GM12878 (cell line): Measurements from ENCODE around the gene ANTKMT. TPM values are rescaled to one million over a fixed set of nuclear protein-coding genes. Genes with fewer than 3 reads are reported as not detected.

Experiments
- ATAC-seq: fragments of 200-7000 bp; cut with Tn5 transposase; 3 replicates; pipeline ENCODE4 v1.9.1; 2020; ENCODE audit warnings: mild to moderate bottlenecking, moderate library complexity
- BruUV-seq: library from RNA; stranded (reverse); fragments of 400-500 nt; replicated peaks from 2 replicates; lab custom pipeline; 2021; lab: Mats Ljungman, UMichigan
- CTCF ChIA-PET: fragments of 300-600 bp; sonication (Branson Sonifier 250); formaldehyde crosslinking; extraction: SDS; loops from one replicate; lab custom pipeline; 2021; ENCODE audit warnings: inconsistent platforms; lab: Yijun Ruan, JAX
- POLR2A ChIA-PET: fragments of 350-600 bp; formaldehyde crosslinking; extraction: SDS; loops from one replicate; lab custom pipeline; 2021; ENCODE audit warnings: inconsistent platforms; lab: Charles Lee
- RAD21 ChIA-PET: fragments of 300-600 bp; sonication (Branson Sonifier 250); formaldehyde crosslinking; loops from one replicate; lab custom pipeline; 2023; ENCODE audit warnings: antibody characterized with exemption; ENCODE audit not compliant: unreplicated experiment; lab: Charles Lee
- SMC1A ChIA-PET: fragments of 300-600 bp; sonication (Branson Sonifier 250); formaldehyde crosslinking; loops from one replicate; lab custom pipeline; 2023; ENCODE audit not compliant: unreplicated experiment, uncharacterized antibody; lab: Charles Lee
- DNase-seq: peaks from one replicate; pipeline ENCODE4 v3.0.0-alpha.2; 2011; ENCODE audit warnings: low read depth, low spot score
- FAIRE-seq: peaks from 3 replicates; lab custom pipeline; 2011; peaks lifted over from hg19 to GRCh38; lab: Jason Lieb, UNC
- H2AFZ ChIP-seq: 2 replicates; pipeline ENCODE4 v1.6.0; 2011; ENCODE audit warnings: low read depth, low read length, control low read depth; ENCODE audit not compliant: control insufficient read depth
- H3K27ac ChIP-seq: 2 replicates; pipeline ENCODE4 v1.5.1; 2011; ENCODE audit warnings: control low read depth; ENCODE audit not compliant: control insufficient read depth, insufficient read depth
- H3K27me3 ChIP-seq, 2 experiments: replicated peaks in 1 of 2; 2 replicates each; pipeline versions ENCODE4 v1.6.0 to v1.6.1; 2011; ENCODE audit warnings: low read length in 1 of 2; ENCODE audit not compliant: control insufficient read depth in 2 of 2, insufficient read depth in 2 of 2
- H3K36me3 ChIP-seq, 2 experiments: 2 replicates each; pipeline ENCODE4 v1.5.1; 2011; ENCODE audit warnings: low read length in 1 of 2; ENCODE audit not compliant: control insufficient read depth in 2 of 2, insufficient read depth in 2 of 2
- H3K4me1 ChIP-seq: 2 replicates; pipeline ENCODE4 v1.6.1; 2011; ENCODE audit warnings: mild to moderate bottlenecking, low read length, moderate library complexity, mixed read lengths; ENCODE audit not compliant: control insufficient read depth, insufficient read depth
- H3K4me2 ChIP-seq: 2 replicates; pipeline ENCODE4 v1.6.0; 2011; ENCODE audit warnings: control low read depth; ENCODE audit not compliant: control insufficient read depth, insufficient read depth
- H3K4me3 ChIP-seq: fragments of 200-600 bp; sonication (generic); 2 replicates; pipeline ENCODE4 v1.5.1; 2016
- H3K79me2 ChIP-seq: 2 replicates; pipeline ENCODE4 v1.6.0; 2011; ENCODE audit warnings: low read length; ENCODE audit not compliant: control insufficient read depth, insufficient read depth
- H3K9ac ChIP-seq: 2 replicates; pipeline ENCODE4 v1.8.0; 2011; ENCODE audit warnings: low read length, control low read depth, mixed read lengths; ENCODE audit not compliant: control insufficient read depth, insufficient read depth
- H3K9me3 ChIP-seq: replicated peaks from 3 replicates; pipeline ENCODE4 v1.5.1; 2011; ENCODE audit warnings: mild to moderate bottlenecking, low read length; ENCODE audit not compliant: control insufficient read depth, insufficient read depth
- H4K20me1 ChIP-seq: 2 replicates; pipeline ENCODE4 v1.6.0; 2011; ENCODE audit not compliant: control insufficient read depth, insufficient read depth
- ATF7 ChIP-seq: fragments of 450-650 bp; IDR thresholded peaks from 2 replicates; pipeline ENCODE4 v1.6.1; 2016; ENCODE audit warnings: low read depth, mild to moderate bottlenecking
- BHLHE40 ChIP-seq, 2 experiments: fragments of 450-650 bp in 1 of 2; IDR thresholded peaks; 2 replicates each; pipeline ENCODE4 v1.6.1; 2011 to 2017; ENCODE audit warnings: low read depth in 2 of 2, borderline replicate concordance in 1 of 2, improper control_type of control experiment in 1 of 2, low read length in 1 of 2, mild to moderate bottlenecking in 1 of 2
- CHD1 ChIP-seq: IDR thresholded peaks from 2 replicates; pipeline ENCODE4 v1.6.1; 2012; ENCODE audit warnings: low read depth, low read length, improper control_type of control experiment
- CHD2 ChIP-seq: IDR thresholded peaks from 2 replicates; pipeline ENCODE4 v1.6.1; 2011; ENCODE audit warnings: low read depth, low read length, improper control_type of control experiment, borderline replicate concordance
- CREB1 ChIP-seq: IDR thresholded peaks from 2 replicates; pipeline ENCODE4 v1.6.1; 2012; ENCODE audit warnings: low read depth, mild to moderate bottlenecking, inconsistent platforms
- CTCF ChIP-seq, 3 experiments: IDR thresholded peaks in 2 of 3; conservative IDR thresholded peaks in 1 of 3; 2 replicates each; pipeline ENCODE4 v1.5.1; 2011; ENCODE audit warnings: low read depth in 3 of 3, low read length in 3 of 3, mild to moderate bottlenecking in 3 of 3, control low read depth in 2 of 3, moderate library complexity in 2 of 3, inconsistent platforms in 1 of 3, mixed read lengths in 1 of 3; ENCODE audit not compliant: control insufficient read depth in 2 of 3, insufficient read depth in 1 of 3; ENCODE audit errors: extremely low read depth in 1 of 3
- HDGF ChIP-seq: fragments of 450-650 bp; IDR thresholded peaks from 2 replicates; pipeline ENCODE4 v1.6.1; 2016; ENCODE audit warnings: antibody characterized with exemption
- IKZF1 ChIP-seq: fragments of 450-650 bp; conservative IDR thresholded peaks from 2 replicates; pipeline ENCODE4 v1.6.1; 2017; ENCODE audit warnings: antibody characterized with exemption, mild to moderate bottlenecking
- MLLT1 ChIP-seq: fragments of 450-650 bp; IDR thresholded peaks from 2 replicates; pipeline ENCODE4 v1.6.1; 2016; ENCODE audit warnings: mild to moderate bottlenecking
- MXI1 ChIP-seq: fragments of 150-350 bp; IDR thresholded peaks from 2 replicates; pipeline ENCODE4 v1.6.1; 2011; ENCODE audit warnings: low read depth, mild to moderate bottlenecking, inconsistent platforms, low read length, improper control_type of control experiment
- NBN ChIP-seq: fragments of 450-650 bp; IDR thresholded peaks from 2 replicates; pipeline ENCODE4 v1.6.1; 2016
- SREBF1 ChIP-seq: IDR thresholded peaks from 2 replicates; pipeline ENCODE4 v1.6.1; 2012; ENCODE audit warnings: mild to moderate bottlenecking, low read length
- TBL1XR1 ChIP-seq: IDR thresholded peaks from 2 replicates; pipeline ENCODE4 v1.6.1; 2012; ENCODE audit warnings: low read depth, low read length, improper control_type of control experiment
- TCF12 ChIP-seq: IDR thresholded peaks from 2 replicates; pipeline ENCODE4 v1.6.1; 2011; ENCODE audit warnings: low read depth, mild to moderate bottlenecking, low read length
- TCF3 ChIP-seq: IDR thresholded peaks from 2 replicates; pipeline ENCODE4 v1.6.1; 2012; ENCODE audit warnings: low read depth, mild to moderate bottlenecking, low read length, borderline replicate concordance; ENCODE audit not compliant: insufficient read depth
- WGBS: methylation state at CpG from one replicate; pipeline ENCODE4 v1.1.6; 2016; ENCODE audit warnings: low lambda C conversion rate; ENCODE audit not compliant: insufficient replicate concordance, insufficient coverage; ENCODE audit errors: missing lambda C conversion rate; 5-methylcytosine and 5-hydroxymethylcytosine counted together
- in situ Hi-C: fragments of 300-500 bp; cut with MboI; formaldehyde crosslinking; loops from 9 replicates; pipeline ENCODE4 v1.14.3; 2018; ENCODE audit warnings: mixed read lengths
- intact Hi-C: fragments of 100-400 bp; cut with micrococcal nuclease; formaldehyde crosslinking; loops from one replicate; pipeline ENCODE4 v1.14.2; 2022; ENCODE audit not compliant: unreplicated experiment
- polyA plus RNA-seq, 11 experiments: library from polyadenylated mRNA; depleted of rRNA in 4 of 11; unstranded in 6 of 11; stranded (reverse) in 5 of 11; fragments of >200 nt; fragmentation: Nextera tagmentation in 4 of 11; fragmentation: Illumina TruSeq in 1 of 11; extraction: Ambion mirVana in 4 of 11; extraction: Trizol in 1 of 11; gene quantifications; 1 replicate in 1 of 11; 2 replicates in 10 of 11; pipeline versions ENCODE4 v1.2.1 to v1.2.3, GENCODE V29; 2011 to 2016; ENCODE audit warnings: inconsistent platforms in 2 of 11, missing spikeins in 2 of 11, low read depth in 1 of 11
- total RNA-seq, 4 experiments: library from RNA; depleted of rRNA in 3 of 4; stranded (reverse); fragments of >200 nt in 3 of 4; fragmentation: Illumina TruSeq in 1 of 4; extraction: Trizol in 1 of 4; gene quantifications; 2 replicates each; pipeline versions ENCODE4 v1.2.1 to v1.2.3, GENCODE V29; 2013 to 2021
- TF ChIP-seq, protein P1 (sequence below): fragments of 450-650 bp; IDR thresholded peaks from 2 replicates; pipeline ENCODE4 v1.6.1; 2016; ENCODE audit warnings: mild to moderate bottlenecking, moderate library complexity, borderline replicate concordance

Gene ANTKMT
- total and polyA plus RNA-seq, 10 of the 15 experiments (the other 5 are each of a cell fraction or from before 2014, with no cell fraction given) = 0.58 to 60.5 (median 25.8) TPM

DNA sequence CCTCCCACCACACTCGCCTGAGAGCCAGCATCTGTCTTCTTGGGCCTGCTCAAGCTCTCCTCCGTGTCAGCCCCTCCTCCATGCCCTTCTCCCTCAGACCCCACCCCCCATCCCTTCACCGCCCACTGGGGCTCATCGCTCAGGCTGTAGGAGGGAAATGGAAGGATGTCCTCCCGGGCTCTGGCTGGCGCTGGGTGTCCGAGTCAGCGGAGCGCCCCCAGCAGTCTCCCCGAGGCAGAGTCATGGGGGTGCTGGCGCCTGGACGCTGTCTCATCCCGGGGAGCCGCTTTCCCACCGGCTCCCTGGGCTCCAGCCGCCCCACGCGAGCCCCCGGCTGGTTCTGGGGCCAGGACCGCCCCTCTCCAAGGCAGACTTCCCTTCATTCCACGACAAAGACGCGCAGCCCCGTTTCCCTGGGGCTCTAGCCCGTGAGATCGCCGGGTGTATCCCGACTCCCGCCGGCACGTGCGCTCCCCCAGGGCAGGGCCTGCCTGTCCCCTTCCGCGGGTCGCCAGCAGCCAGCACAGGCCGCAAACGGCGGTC is 428 bp upstream of the ANTKMT start:
- H3K36me3 ChIP-seq = no peaks in the 10 kb centered on the region
- H3K4me2 ChIP-seq = peak overlapping the region; percentile 69
- peak overlapping the region; percentile 86 for H3K4me3 ChIP-seq
- no peaks in the 10 kb centered on the region; the same call in 1 of the 2 replicates for H3K79me2 ChIP-seq
- BruUV-seq = no TSS peak
- ATAC-seq = peak; percentile 61
- POLR2A ChIA-PET = interaction anchor here (0.5 to 2.5 kb wide), 8 partner anchors 8 to 372 kb away, joined by 3 to 29 read pairs (median 8); partner anchors contain the start of genes CHTF18, CIAO3 and RPUSD1
- H3K9ac ChIP-seq = peak overlapping the region; percentile 91
- RAD21 ChIA-PET = interaction anchor here (0.8 to 2.4 kb wide), 6 partner anchors 8 to 67 kb away, joined by 3 to 10 read pairs (median 3); partner anchors contain the start of genes CHTF18, RPUSD1 and STUB1
- CTCF ChIA-PET = interaction anchor here (0.7 to 2.5 kb wide), 12 partner anchors 9 to 68 kb away, joined by 3 to 16 read pairs (median 4); partner anchors contain the start of genes CHTF18, CIAO3, RPUSD1 and WDR24
- peak overlapping the region; percentile 92 for H2AFZ ChIP-seq
- intact Hi-C loops (loop anchor here (2.0 kb wide), 2 partner anchors 20 to 36 kb away; partner anchors contain the start of genes CIAO3 and JMJD8), in situ Hi-C loops (no loop called here)
- DNase-seq = no peak
- H3K27me3 ChIP-seq = no peaks in the 10 kb centered on the region
- H3K4me1 ChIP-seq = peaks cover 13% of the 10 kb centered on the region
- peak overlapping the region; percentile 87 for H3K27ac ChIP-seq
- SMC1A ChIA-PET = interaction anchor here (0.8 to 1.3 kb wide), 4 partner anchors 8 to 68 kb away, joined by 3 to 4 read pairs (median 3); partner anchors contain the start of genes CHTF18 and RPUSD1
- H4K20me1 ChIP-seq = 0 out of 2 replicates have a peak, but pooled peaks cover 2% of the 10 kb centered on the region
- WGBS = under 1% methylated on average over 37 of the region's 38 CpGs
- FAIRE-seq = no peak
- no peaks in the 10 kb centered on the region for H3K9me3 ChIP-seq
- TF ChIP-seq TBL1XR1 = no peak
- no peak for TF ChIP-seq TCF3
- peak; percentile 69 to 92; a peak in 3 of 4 replicates for TF ChIP-seq BHLHE40 (IDR thresholded peaks at IDR 0.05; ENCODE audit: borderline replicate concordance in 1 of 2, low read depth in 2 of 2, low read length in 1 of 2)
- no peak for TF ChIP-seq MXI1
- 0 out of 2 replicates have a peak, but pooled peaks have one; percentile 45 for TF ChIP-seq TCF12
- no peak for TF ChIP-seq CHD1
- TF ChIP-seq, protein P1, sequence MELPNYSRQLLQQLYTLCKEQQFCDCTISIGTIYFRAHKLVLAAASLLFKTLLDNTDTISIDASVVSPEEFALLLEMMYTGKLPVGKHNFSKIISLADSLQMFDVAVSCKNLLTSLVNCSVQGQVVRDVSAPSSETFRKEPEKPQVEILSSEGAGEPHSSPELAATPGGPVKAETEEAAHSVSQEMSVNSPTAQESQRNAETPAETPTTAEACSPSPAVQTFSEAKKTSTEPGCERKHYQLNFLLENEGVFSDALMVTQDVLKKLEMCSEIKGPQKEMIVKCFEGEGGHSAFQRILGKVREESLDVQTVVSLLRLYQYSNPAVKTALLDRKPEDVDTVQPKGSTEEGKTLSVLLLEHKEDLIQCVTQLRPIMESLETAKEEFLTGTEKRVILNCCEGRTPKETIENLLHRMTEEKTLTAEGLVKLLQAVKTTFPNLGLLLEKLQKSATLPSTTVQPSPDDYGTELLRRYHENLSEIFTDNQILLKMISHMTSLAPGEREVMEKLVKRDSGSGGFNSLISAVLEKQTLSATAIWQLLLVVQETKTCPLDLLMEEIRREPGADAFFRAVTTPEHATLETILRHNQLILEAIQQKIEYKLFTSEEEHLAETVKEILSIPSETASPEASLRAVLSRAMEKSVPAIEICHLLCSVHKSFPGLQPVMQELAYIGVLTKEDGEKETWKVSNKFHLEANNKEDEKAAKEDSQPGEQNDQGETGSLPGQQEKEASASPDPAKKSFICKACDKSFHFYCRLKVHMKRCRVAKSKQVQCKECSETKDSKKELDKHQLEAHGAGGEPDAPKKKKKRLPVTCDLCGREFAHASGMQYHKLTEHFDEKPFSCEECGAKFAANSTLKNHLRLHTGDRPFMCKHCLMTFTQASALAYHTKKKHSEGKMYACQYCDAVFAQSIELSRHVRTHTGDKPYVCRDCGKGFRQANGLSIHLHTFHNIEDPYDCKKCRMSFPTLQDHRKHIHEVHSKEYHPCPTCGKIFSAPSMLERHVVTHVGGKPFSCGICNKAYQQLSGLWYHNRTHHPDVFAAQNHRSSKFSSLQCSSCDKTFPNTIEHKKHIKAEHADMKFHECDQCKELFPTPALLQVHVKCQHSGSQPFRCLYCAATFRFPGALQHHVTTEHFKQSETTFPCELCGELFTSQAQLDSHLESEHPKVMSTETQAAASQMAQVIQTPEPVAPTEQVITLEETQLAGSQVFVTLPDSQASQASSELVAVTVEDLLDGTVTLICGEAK = peak; percentile 63; the same call in 1 of the 2 replicates
- no peak for TF ChIP-seq SREBF1
- TF ChIP-seq MLLT1 = no peak
- 0 out of 2 replicates have a peak, but pooled peaks have one; percentile 18 for TF ChIP-seq ATF7
- no peak for TF ChIP-seq IKZF1
- 0 out of 2 replicates have a peak, but pooled peaks have one; percentile 54 for TF ChIP-seq CHD2
- no peak for TF ChIP-seq HDGF
- 0 out of 2 replicates have a peak, but pooled peaks have one; percentile 56 for TF ChIP-seq NBN
- TF ChIP-seq CREB1 = no peak
- peak; percentile 21 to 40 (median 22); a peak in 3 of 6 replicates for TF ChIP-seq CTCF (IDR thresholded peaks at IDR 0.05 in 2 of 3, conservative IDR thresholded peaks at IDR 0.05 in 1 of 3; ENCODE audit: control insufficient read depth in 2 of 3, extremely low read depth in 1 of 3, insufficient read depth in 1 of 3, low read depth in 3 of 3, low read length in 3 of 3)
